GM12878 (cell line): Measurements from ENCODE around the gene NSUN7. TPM values are rescaled to one million over a fixed set of nuclear protein-coding genes. Genes with fewer than 3 reads are reported as not detected.

Source experiments
- BACH1 ChIP-seq: fragments of 450-650 bp; IDR thresholded peaks from 2 replicates; pipeline ENCODE4 v1.6.1; 2017; ENCODE audit warnings: mild to moderate bottlenecking, borderline replicate concordance
- ELK1 ChIP-seq: IDR thresholded peaks from 2 replicates; pipeline ENCODE4 v1.6.1; 2012; ENCODE audit warnings: low read depth, low read length, improper control_type of control experiment
- FOS ChIP-seq: IDR thresholded peaks from 3 replicates; pipeline ENCODE4 v1.6.1; 2011; ENCODE audit warnings: borderline replicate concordance; ENCODE audit not compliant: insufficient read length; ENCODE audit errors: extremely low read depth
- MTA2 ChIP-seq: fragments of 450-650 bp; IDR thresholded peaks from 2 replicates; pipeline ENCODE4 v1.6.1; 2016; ENCODE audit warnings: low read depth, mild to moderate bottlenecking, moderate library complexity
- NKRF ChIP-seq: fragments of 450-650 bp; conservative IDR thresholded peaks from 2 replicates; pipeline ENCODE4 v1.6.1; 2017; ENCODE audit warnings: mild to moderate bottlenecking, moderate library complexity
- RUNX3 ChIP-seq: IDR thresholded peaks from 2 replicates; pipeline ENCODE4 v1.6.1; 2012; ENCODE audit warnings: low read length, inconsistent platforms
- ZBTB4 ChIP-seq: fragments of 450-650 bp; formaldehyde crosslinking; IDR thresholded peaks from 2 replicates; pipeline ENCODE4 v1.4.0; 2022; ENCODE audit warnings: mild to moderate bottlenecking, moderate library complexity
- ZBTB40 ChIP-seq: fragments of 450-650 bp; IDR thresholded peaks from 2 replicates; pipeline ENCODE4 v1.6.1; 2016; ENCODE audit warnings: mild to moderate bottlenecking, moderate library complexity, borderline replicate concordance
- polyA plus RNA-seq, 11 experiments: library from polyadenylated mRNA; depleted of rRNA in 4 of 11; unstranded in 6 of 11; stranded (reverse) in 5 of 11; fragments of >200 nt; fragmentation: Nextera tagmentation in 4 of 11; fragmentation: Illumina TruSeq in 1 of 11; extraction: Ambion mirVana in 4 of 11; extraction: Trizol in 1 of 11; gene quantifications; 1 replicate in 1 of 11; 2 replicates in 10 of 11; pipeline versions ENCODE4 v1.2.1 to v1.2.3, GENCODE V29; 2011 to 2016; ENCODE audit warnings: inconsistent platforms in 2 of 11, missing spikeins in 2 of 11, low read depth in 1 of 11
- total RNA-seq, 4 experiments: library from RNA; depleted of rRNA in 3 of 4; stranded (reverse); fragments of >200 nt in 3 of 4; fragmentation: Illumina TruSeq in 1 of 4; extraction: Trizol in 1 of 4; gene quantifications; 2 replicates each; pipeline versions ENCODE4 v1.2.1 to v1.2.3, GENCODE V29; 2013 to 2021

The NSUN7 gene
- total and polyA plus RNA-seq, 10 of the 15 experiments (the other 5 are each of a cell fraction or from before 2014, with no cell fraction given), result 0.02 to 0.21 (median 0.15) TPM; not detected in 3

GRCh38 chr4:40845154-40845835, 95.5 kb downstream of the NSUN7 start (continued):
- TF ChIP-seq ZBTB40 (no peak), NKRF (no peak), MTA2 (no peak), BACH1 (no peak), ELK1 (no peak), FOS (no peak), ZBTB4 (CRISPR knock-in tag) (no peak), RUNX3 (no peak)
